Retinal pigment epithelial cell (primary cell): ENCODE measurements around the gene COLEC11.

ENCODE experiments used
- DNase-seq: peaks from one replicate; pipeline ENCODE4 v3.0.0-alpha.2; 2010; ENCODE audit warnings: low read depth
- H3K4me3 ChIP-seq: 2 replicates; pipeline ENCODE4 v1.5.1; 2011; ENCODE audit warnings: mild to moderate bottlenecking, low read length, control low read depth, moderate library complexity
- CTCF ChIP-seq: conservative IDR thresholded peaks from 2 replicates; pipeline ENCODE4 v1.5.1; 2011; ENCODE audit warnings: low read depth, low read length, control low read depth, inconsistent platforms

The COLEC11 gene

DNA sequence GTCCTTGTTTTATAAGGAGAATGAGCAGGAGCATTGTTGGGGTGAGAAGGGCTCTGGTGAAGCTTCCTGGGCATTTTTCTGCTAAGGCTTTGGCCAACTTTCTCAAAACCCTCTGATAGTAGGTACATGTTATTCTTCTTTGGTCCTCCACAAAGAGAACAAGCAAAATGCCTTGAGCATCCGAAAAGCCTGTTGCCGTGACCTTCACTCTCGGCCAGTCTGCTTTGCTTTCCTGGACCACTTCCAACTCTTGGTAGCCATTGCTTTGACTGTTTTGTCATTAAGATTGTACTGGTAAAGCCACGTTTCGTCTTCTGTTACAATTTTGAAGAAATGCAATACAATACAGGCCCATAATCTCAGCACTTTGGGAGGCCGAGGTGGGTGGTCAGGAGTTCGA, 35.7 kb downstream of the COLEC11 start:
- no peak for TF ChIP-seq CTCF
- no peak for DNase-seq
- no peak overlapping the region for H3K4me3 ChIP-seq

GRCh38 chr2:3631161-3631850, 36.4 kb downstream of the COLEC11 start:
- no peak overlapping the region for H3K4me3 ChIP-seq
- no peak for DNase-seq
- no peak for TF ChIP-seq CTCF

DNA sequence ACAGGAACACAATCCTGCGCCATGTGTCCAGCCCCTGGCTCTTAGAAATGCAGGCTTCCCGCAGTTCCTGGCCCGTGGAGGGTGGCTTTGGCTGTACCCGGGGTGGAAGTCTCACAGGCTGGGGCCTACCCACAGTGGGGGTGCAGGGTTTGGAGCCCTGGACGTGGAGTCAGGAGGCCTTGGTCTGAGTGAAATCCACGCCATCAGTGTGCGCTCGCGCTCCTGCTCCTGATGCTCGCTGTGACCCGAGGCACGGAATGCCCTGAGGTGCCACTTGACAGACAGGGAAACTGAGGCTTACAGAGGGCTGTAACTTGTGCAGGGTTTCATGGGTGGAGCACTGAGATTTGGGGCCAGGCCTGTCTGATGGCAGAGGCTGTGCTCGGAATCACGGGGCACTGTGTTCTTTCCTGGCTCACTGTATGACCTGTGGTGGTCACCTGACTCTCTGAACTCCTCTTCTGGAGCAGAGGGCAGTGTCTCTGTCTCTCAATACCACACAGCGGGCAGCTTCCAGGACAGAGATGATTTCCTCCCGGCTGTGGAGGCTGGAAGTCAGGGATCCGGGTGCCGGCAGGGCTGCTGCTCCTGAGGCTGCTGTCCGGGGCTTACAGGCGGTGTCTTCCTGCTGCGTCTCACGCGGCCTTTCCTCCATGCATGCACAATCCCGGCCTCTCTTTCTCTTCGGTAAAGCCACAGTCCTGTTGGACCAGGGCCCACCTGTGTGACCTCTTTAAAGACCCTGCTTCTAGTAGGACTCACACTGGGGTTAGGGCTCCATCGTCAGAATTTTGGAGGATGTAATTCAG, 37.1 kb downstream of the COLEC11 start:
- DNase-seq, result no peak

DNA sequence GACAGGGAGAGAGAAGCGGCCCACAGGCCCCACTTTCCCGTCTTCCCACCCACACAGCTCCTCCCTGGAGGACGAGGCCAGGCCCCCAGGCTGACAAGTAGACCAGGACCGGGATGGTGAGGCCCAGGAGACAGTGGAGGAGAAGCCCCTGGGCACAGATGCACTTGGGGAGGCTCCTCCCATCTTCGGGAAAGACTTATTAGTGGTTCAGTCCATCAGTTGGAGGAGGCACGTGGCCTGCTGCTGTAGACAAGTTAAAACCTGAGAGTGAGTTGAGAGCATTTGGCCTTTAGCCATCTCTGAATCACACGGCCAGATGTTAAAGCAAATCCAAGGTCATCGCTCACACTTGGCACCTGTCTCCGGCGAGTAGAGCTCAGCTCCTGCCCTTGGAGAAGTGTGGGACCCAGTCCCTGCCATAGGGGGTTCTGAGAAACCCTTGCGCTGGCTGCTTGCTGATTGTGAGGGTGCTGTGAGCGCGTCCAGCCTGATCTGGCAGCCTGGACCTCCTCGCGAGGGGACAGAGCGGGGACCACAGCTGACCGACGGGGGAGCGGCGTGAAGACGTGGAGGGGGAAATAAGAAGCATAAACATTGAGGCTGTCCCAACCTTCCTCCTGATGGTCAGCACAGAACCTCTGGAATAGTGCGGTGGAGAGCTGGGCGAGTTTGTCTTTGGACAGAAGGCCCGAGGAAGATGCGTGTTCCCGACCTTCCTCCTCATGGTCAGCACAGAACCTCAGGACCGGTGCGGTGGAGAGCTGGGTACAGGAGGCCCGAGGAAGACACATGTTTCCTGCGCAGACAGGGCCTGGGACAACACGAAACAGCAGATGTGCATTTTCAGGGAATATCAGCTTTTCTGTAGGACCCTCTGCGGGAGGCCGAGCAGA, 38.4 kb downstream of the COLEC11 start:
- DNase-seq, result no peak
- TF ChIP-seq CTCF, result no peak
- H3K4me3 ChIP-seq, result no peak overlapping the region

More for the DNA sequence above, 37.1 kb downstream of the COLEC11 start:
- H3K4me3 ChIP-seq, result no peak overlapping the region
- TF ChIP-seq CTCF, result no peak

GRCh38 chr2:3633982-3634595, 39.2 kb downstream of the COLEC11 start:
- H3K4me3 ChIP-seq, result no peak overlapping the region
- no peak for TF ChIP-seq CTCF
- no peak for DNase-seq

DNA sequence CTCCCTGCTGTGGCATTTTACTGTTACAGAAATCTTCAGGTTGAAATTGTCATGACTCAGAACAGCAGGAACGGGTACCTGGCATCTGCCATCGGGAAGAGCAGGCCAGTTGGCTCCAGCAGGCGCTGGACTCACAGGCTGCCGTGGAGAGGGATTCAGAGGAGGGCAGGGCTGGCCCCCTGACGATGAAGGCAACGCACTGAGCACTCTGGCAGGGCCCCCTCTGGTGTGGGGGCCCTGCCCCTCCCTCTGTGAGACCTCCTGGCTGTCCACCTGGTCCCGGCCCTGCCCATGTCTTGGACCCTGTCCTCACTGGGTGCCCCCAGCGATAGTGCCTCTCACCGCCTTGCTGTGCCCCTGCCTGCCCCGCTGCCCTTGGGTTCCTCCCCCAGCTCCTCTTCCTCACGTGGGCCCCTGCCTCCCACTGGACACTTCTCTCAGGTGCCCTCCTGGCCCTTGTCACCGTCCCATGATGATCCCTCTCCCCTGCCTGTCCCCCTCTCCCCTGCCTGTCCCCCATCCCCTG, 39.7 kb downstream of the COLEC11 start:
- no peak overlapping the region for H3K4me3 ChIP-seq
- no peak for TF ChIP-seq CTCF
- DNase-seq, result no peak
